Measurements from ENCODE around the gene CFAP97. TPM values are rescaled to one million over a fixed set of nuclear protein-coding genes. Genes with fewer than 3 reads are reported as not detected.
A peak's percentile ranks its signal among the peaks of the same experiment; 100 is the strongest.

CFAP97 gene
- total and polyA plus RNA-seq, 9 of the 15 experiments (the other 6 are each of a cell fraction or from before 2014, with no cell fraction given): 17.3 to 57.8 (median 44.4) TPM

GRCh38 chr4:185235843-185236503, 32.2 kb upstream of the CFAP97 start (continued):
- no peak for TF ChIP-seq TFAP4 (CRISPR knock-in tag; IDR thresholded peaks at IDR 0.05; ENCODE audit: borderline replicate concordance)
- TF ChIP-seq PHF20 (IDR thresholded peaks at IDR 0.05; ENCODE audit: partially characterized antibody): no peak
- TF ChIP-seq TEAD4 (IDR thresholded peaks at IDR 0.05; ENCODE audit: low read length): peak; percentile 66
- no peak for TF ChIP-seq TEAD4 (CRISPR knock-in tag; IDR thresholded peaks at IDR 0.05; ENCODE audit: borderline replicate concordance)
- TF ChIP-seq ELK3 (CRISPR knock-in tag; IDR thresholded peaks at IDR 0.05): no peak
- no peak for TF ChIP-seq MCM2 (IDR thresholded peaks at IDR 0.05; ENCODE audit: low read depth)
- TF ChIP-seq NFRKB (IDR thresholded peaks at IDR 0.05; ENCODE audit: low read depth): no peak
- peak; percentile 65 for TF ChIP-seq ZNF121 (CRISPR knock-in tag; conservative IDR thresholded peaks at IDR 0.05)
- no peak for TF ChIP-seq ETS2 (tag; IDR thresholded peaks at IDR 0.05; ENCODE audit: borderline replicate concordance, poor library complexity, severe bottlenecking)
- TF ChIP-seq NFIX (CRISPR knock-in tag; IDR thresholded peaks at IDR 0.05; ENCODE audit: low read depth): no peak
- TF ChIP-seq SMARCE1 (IDR thresholded peaks at IDR 0.05): peak; percentile 61; the same call in 1 of the 2 replicates
- no peak for TF ChIP-seq ETS1 (conservative IDR thresholded peaks at IDR 0.05; ENCODE audit: control insufficient read depth, low read depth, low read length)
- peak in 1 of 2 experiments; percentile 52; a peak in 1 of 4 replicates for TF ChIP-seq FOXK2 (conservative IDR thresholded peaks at IDR 0.05 in 1 of 2, IDR thresholded peaks at IDR 0.05 in 1 of 2; ENCODE audit: low read depth in 2 of 2)
- TF ChIP-seq ZBTB33 (CRISPR knock-in tag; IDR thresholded peaks at IDR 0.05): no peak
- TF ChIP-seq ZNF699 (CRISPR knock-in tag; IDR thresholded peaks at IDR 0.05; ENCODE audit: insufficient replicate concordance): no peak
- peak in 1 of 2 experiments; percentile 81; a peak in 2 of 4 replicates for TF ChIP-seq RCOR1 (IDR thresholded peaks at IDR 0.05; ENCODE audit: borderline replicate concordance in 1 of 2, low read depth in 2 of 2, low read length in 2 of 2)
- no peak for TF ChIP-seq ZBTB1 (CRISPR knock-in tag; IDR thresholded peaks at IDR 0.05; ENCODE audit: borderline replicate concordance, low read depth)
- TF ChIP-seq MAFK (IDR thresholded peaks at IDR 0.05; ENCODE audit: low read length): no peak
- no peak for TF ChIP-seq TAF15 (IDR thresholded peaks at IDR 0.05; ENCODE audit: low read depth, low read length)
- TF ChIP-seq FOXA3 (CRISPR knock-in tag; conservative IDR thresholded peaks at IDR 0.05 in 1 of 2, IDR thresholded peaks at IDR 0.05 in 1 of 2): peak; percentile 83 to 92
- TF ChIP-seq ZFX (CRISPR knock-in tag; IDR thresholded peaks at IDR 0.05): peak; percentile 38
- TF ChIP-seq ZNF561 (CRISPR knock-in tag; conservative IDR thresholded peaks at IDR 0.05): no peak
- TF ChIP-seq FIP1L1 (IDR thresholded peaks at IDR 0.05; ENCODE audit: low read depth, low read length, poor library complexity, severe bottlenecking): no peak
- no peak for TF ChIP-seq ZNF165 (CRISPR knock-in tag; IDR thresholded peaks at IDR 0.05; ENCODE audit: borderline replicate concordance)
